Naive thymus-derived CD4-positive, alpha-beta T cell (primary cell): Measurements from ENCODE around the gene ENTPD8. TPM values are rescaled to one million over a fixed set of nuclear protein-coding genes. Genes with fewer than 3 reads are reported as not detected.
"Not testable (repeated sequence)": the region's sequence is repeated elsewhere in the genome, so short reads cannot be mapped to it uniquely, and the experiment has no call there.

ENCODE experiments used
- ATAC-seq: fragments of 150-1000 bp; cut with Tn5 transposase; 2 replicates; pipeline ENCODE4 v1.10.0; 2021; ENCODE audit warnings: mild to moderate bottlenecking, moderate library complexity
- CTCF ChIA-PET: fragments of 350-600 bp; sonication (Branson Sonifier 250); formaldehyde crosslinking; loops from one replicate; lab custom pipeline; 2021; ENCODE audit warnings: antibody characterized with exemption; lab: Charles Lee
- POLR2A ChIA-PET: fragments of 350-600 bp; sonication (Branson Sonifier 250); formaldehyde crosslinking; loops from one replicate; lab custom pipeline; 2021; ENCODE audit warnings: antibody characterized with exemption, inconsistent platforms; lab: Charles Lee
- DNase-seq, 9 donors: peaks; one replicate each; pipeline versions ENCODE4 v3.0.0 to v3.0.0-alpha.2; 2020 to 2022; ENCODE audit warnings: mixed read lengths in 1 of 9
- H3K27ac ChIP-seq: one replicate; pipeline ENCODE4 v1.7.0; 2013; ENCODE audit warnings: mild to moderate bottlenecking, low read depth, low read length, moderate library complexity
- H3K27me3 ChIP-seq, 2 donors: one replicate each; pipeline ENCODE4 v1.7.0; 2013; ENCODE audit warnings: low read length in 2 of 2, mild to moderate bottlenecking in 2 of 2, moderate library complexity in 2 of 2; ENCODE audit not compliant: control insufficient read depth in 2 of 2, insufficient read depth in 2 of 2
- H3K36me3 ChIP-seq, 3 experiments: 1 replicate in 2 of 3; 2 replicates in 1 of 3; pipeline ENCODE4 v1.7.0; 2013; ENCODE audit warnings: low read length in 3 of 3, mild to moderate bottlenecking in 3 of 3, moderate library complexity in 1 of 3; ENCODE audit not compliant: insufficient read depth in 3 of 3, control insufficient read depth in 2 of 3
- H3K4me1 ChIP-seq, 2 donors: one replicate each; pipeline ENCODE4 v1.7.0; 2013; ENCODE audit warnings: low read length in 2 of 2, mild to moderate bottlenecking in 2 of 2, moderate library complexity in 1 of 2; ENCODE audit not compliant: control insufficient read depth in 2 of 2, insufficient read depth in 2 of 2
- H3K4me3 ChIP-seq: 2 replicates; pipeline ENCODE4 v1.7.0; 2013; ENCODE audit warnings: mild to moderate bottlenecking, low read length
- H3K9me3 ChIP-seq, 3 experiments: 1 replicate in 2 of 3; 2 replicates in 1 of 3; pipeline ENCODE4 v1.7.0; 2013; ENCODE audit warnings: low read length in 3 of 3; ENCODE audit not compliant: control insufficient read depth in 2 of 3
- H3K27ac Mint-ChIP-seq, 9 donors: one replicate each; pipeline ENCODE4 v1.8.0; 2020 to 2022; ENCODE audit warnings: mixed read lengths in 9 of 9, mild to moderate bottlenecking in 8 of 9, moderate library complexity in 5 of 9, inconsistent platforms in 2 of 9
- H3K27me3 Mint-ChIP-seq, 5 donors: one replicate each; pipeline ENCODE4 v1.8.0; 2021 to 2022; ENCODE audit warnings: mixed read lengths in 5 of 5, mild to moderate bottlenecking in 1 of 5
- H3K36me3 Mint-ChIP-seq, 5 donors: one replicate each; pipeline ENCODE4 v1.8.0; 2020 to 2022; ENCODE audit warnings: mixed read lengths in 5 of 5, mild to moderate bottlenecking in 3 of 5, inconsistent platforms in 1 of 5
- H3K4me1 Mint-ChIP-seq, 7 donors: one replicate each; pipeline ENCODE4 v1.8.0; 2020 to 2022; ENCODE audit warnings: mixed read lengths in 7 of 7, mild to moderate bottlenecking in 3 of 7, inconsistent platforms in 1 of 7
- H3K4me3 Mint-ChIP-seq, 10 donors: one replicate each; pipeline ENCODE4 v1.8.0; 2020 to 2022; ENCODE audit warnings: mild to moderate bottlenecking in 10 of 10, mixed read lengths in 10 of 10, moderate library complexity in 6 of 10, inconsistent platforms in 2 of 10
- H3K9me3 Mint-ChIP-seq, 11 donors: one replicate each; pipeline ENCODE4 v1.8.0; 2020 to 2022; ENCODE audit warnings: mixed read lengths in 11 of 11, mild to moderate bottlenecking in 4 of 11, inconsistent platforms in 1 of 11, moderate library complexity in 1 of 11
- intact Hi-C, 2 donors: fragments of 100-400 bp; cut with micrococcal nuclease; formaldehyde crosslinking; loops; one replicate each; pipeline ENCODE4 v1.15.1; 2023
- polyA plus RNA-seq, 2 donors: library from polyadenylated mRNA; unstranded; fragments of 300-500 nt; fragmentation: Illumina TruSeq; gene quantifications; one replicate each; pipeline ENCODE4 v1.2.3, GENCODE V29; 2021
- total RNA-seq, 6 experiments: library from RNA in 5 of 6; stranded (reverse) in 5 of 6; gene quantifications; 1 replicate in 5 of 6; 2 replicates in 1 of 6; pipeline ENCODE4 v1.2.3 and lab custom pipeline; 2021 to 2026

ENTPD8 gene
- total and polyA plus RNA-seq, 7 experiments from 2014 or later = not detected

GRCh38 chr9:137466389-137467085 is 25.4 kb upstream of the ENTPD8 start:
- Mint-ChIP-seq H3K27me3 (peaks cover 0 to 13% (median 0%) of the 10 kb centered on the region in 5 donors), H3K4me1 (peaks cover 8 to 29% (median 19%) of the 10 kb centered on the region in 7 donors), H3K27ac (peak overlapping the region in 8 of 9 donors; percentile 1 to 93 (median 50))
- H3K9me3 ChIP-seq, H3K27me3 ChIP-seq, DNase-seq, H3K36me3 Mint-ChIP-seq, H3K36me3 ChIP-seq, H3K27ac ChIP-seq, H3K4me3 Mint-ChIP-seq, H3K9me3 Mint-ChIP-seq, CTCF ChIA-PET, intact Hi-C loops, H3K4me3 ChIP-seq, ATAC-seq: not testable (repeated sequence)
- H3K4me1 ChIP-seq = peaks cover 14 to 24% of the 10 kb centered on the region in 2 donors
- POLR2A ChIA-PET = interaction anchor here (1.4 kb wide), 1 partner anchor 13 kb away, joined by 4 read pairs; no protein-coding TSS in a partner anchor

- peaks cover 12 to 34% (median 17%) of the 10 kb centered on the region in 7 donors for H3K4me1 Mint-ChIP-seq
- POLR2A ChIA-PET = interaction anchor here (1.4 kb wide), 1 partner anchor 12 kb away, joined by 4 read pairs; no protein-coding TSS in a partner anchor
- H3K27ac Mint-ChIP-seq = peak overlapping the region in 8 of 9 donors; percentile 15 to 93 (median 64)
- H3K36me3 Mint-ChIP-seq = no peaks in the 10 kb centered on the region
- Histone ChIP-seq H3K27me3 (no peaks in the 10 kb centered on the region), H3K4me1 (peaks cover 21 to 30% of the 10 kb centered on the region in 2 donors), H3K4me3 (no peak overlapping the region), H3K36me3 (no peaks in the 10 kb centered on the region), H3K27ac (no peak overlapping the region), H3K9me3 (no peaks in the 10 kb centered on the region)
- CTCF ChIA-PET = no interaction called here
- intact Hi-C loops = no loop called here
- peak overlapping the region in 1 of 10 donors; percentile 38 for H3K4me3 Mint-ChIP-seq
- H3K27me3 Mint-ChIP-seq = peaks cover 0 to 13% (median 0%) of the 10 kb centered on the region in 5 donors
- DNase-seq (no peak), ATAC-seq (no peak)
- peaks cover 0 to 4% (median 0%) of the 10 kb centered on the region in 11 donors for H3K9me3 Mint-ChIP-seq
Measured at GRCh38 chr9:137465720-137466388, 24.7 kb upstream of the ENTPD8 start.

GRCh38 chr9:137465000-137465719 is 24.0 kb upstream of the ENTPD8 start:
- no peak for ATAC-seq
- Histone ChIP-seq H3K36me3 (no peaks in the 10 kb centered on the region), H3K9me3 (no peaks in the 10 kb centered on the region), H3K4me1 (peaks cover 27 to 33% of the 10 kb centered on the region in 2 donors), H3K27ac (no peak overlapping the region), H3K27me3 (no peaks in the 10 kb centered on the region), H3K4me3 (no peak overlapping the region)
- H3K36me3 Mint-ChIP-seq = no peaks in the 10 kb centered on the region
- CTCF ChIA-PET = no interaction called here
- H3K4me3 Mint-ChIP-seq = no peak overlapping the region
- POLR2A ChIA-PET = interaction anchor here (1.4 kb wide), 1 partner anchor 11 kb away, joined by 4 read pairs; no protein-coding TSS in a partner anchor
- intact Hi-C loops = loop anchor here in 1 of 2 donors (5.0 kb wide), 1 partner anchor 87 kb away; the partner anchor contains the start of genes MRPL41 and PNPLA7
- peaks cover 0 to 4% (median 0%) of the 10 kb centered on the region in 11 donors for H3K9me3 Mint-ChIP-seq
- H3K4me1 Mint-ChIP-seq = peaks cover 9 to 36% (median 13%) of the 10 kb centered on the region in 7 donors
- peaks cover 0 to 9% (median 0%) of the 10 kb centered on the region in 5 donors for H3K27me3 Mint-ChIP-seq
- DNase-seq = no peak
- peak overlapping the region in 2 of 9 donors; percentile 15 to 77 for H3K27ac Mint-ChIP-seq

- no peak for DNase-seq
- Mint-ChIP-seq H3K27ac (peak overlapping the region in 2 of 9 donors; percentile 52 to 67), H3K4me3 (no peak overlapping the region), H3K9me3 (peaks cover 0 to 4% (median 0%) of the 10 kb centered on the region in 11 donors), H3K4me1 (peaks cover 10 to 39% (median 17%) of the 10 kb centered on the region in 7 donors), H3K27me3 (peaks cover 0 to 9% (median 0%) of the 10 kb centered on the region in 5 donors), H3K36me3 (no peaks in the 10 kb centered on the region)
- no peak overlapping the region for H3K27ac ChIP-seq
- H3K4me1 ChIP-seq = peaks cover 35 to 40% of the 10 kb centered on the region in 2 donors
- H3K36me3 ChIP-seq = no peaks in the 10 kb centered on the region
- intact Hi-C loops = loop anchor here in 1 of 2 donors (5.0 kb wide), 1 partner anchor 88 kb away; the partner anchor contains the start of genes MRPL41 and PNPLA7
- no peak for ATAC-seq
- no peak overlapping the region for H3K4me3 ChIP-seq
- ChIA-PET CTCF (no interaction called here), POLR2A (no interaction called here)
- no peaks in the 10 kb centered on the region for H3K27me3 ChIP-seq
- H3K9me3 ChIP-seq = no peaks in the 10 kb centered on the region
Measured at GRCh38 chr9:137464291-137464999, 23.3 kb upstream of the ENTPD8 start.

GRCh38 chr9:137463931-137464290 is 22.8 kb upstream of the ENTPD8 start:
- H3K27ac Mint-ChIP-seq = peak overlapping the region in 3 of 9 donors; percentile 34 to 67 (median 59)

More at GRCh38 chr9:137463931-137464290, 22.8 kb upstream of the ENTPD8 start:
- Histone ChIP-seq H3K4me3 (no peak overlapping the region), H3K9me3 (no peaks in the 10 kb centered on the region), H3K27me3 (no peaks in the 10 kb centered on the region), H3K27ac (no peak overlapping the region), H3K4me1 (peaks cover 36 to 42% of the 10 kb centered on the region in 2 donors), H3K36me3 (no peaks in the 10 kb centered on the region)
- Mint-ChIP-seq H3K27me3 (peaks cover 0 to 5% (median 0%) of the 10 kb centered on the region in 5 donors), H3K4me3 (peak overlapping the region in 1 of 10 donors; percentile 47), H3K36me3 (no peaks in the 10 kb centered on the region), H3K9me3 (peaks cover 0 to 4% (median 0%) of the 10 kb centered on the region in 11 donors), H3K4me1 (peaks cover 6 to 38% (median 17%) of the 10 kb centered on the region in 7 donors)
- POLR2A ChIA-PET = interaction anchor here (1.4 kb wide), 1 partner anchor 223 kb away, joined by 3 read pairs; the partner anchor contains the start of gene TUBB4B
- CTCF ChIA-PET = no interaction called here
- ATAC-seq = no peak
- DNase-seq = no peak
- intact Hi-C loops = loop anchor here in 1 of 2 donors (2.0 to 5.0 kb wide), 3 partner anchors 19 to 141 kb away; partner anchors contain the start of genes ARRDC1, MRPL41 and PNPLA7
